DMS79 treated with DMSO at 0.1 percent for 48 hours (cell line): ENCODE measurements around the gene MED31.
A peak's percentile ranks its signal among the peaks of the same experiment; 100 is the strongest.
"Not testable (repeated sequence)": the region's sequence is repeated elsewhere in the genome, so short reads cannot be mapped to it uniquely, and the experiment has no call there.

ENCODE experiments used
- DNase-seq: peaks from one replicate; lab custom pipeline; 2025; lab: John Stamatoyannopoulos, UW

MED31 gene

GRCh38 chr17:6655732-6656361 is 4.4 kb upstream of the MED31 start:
- not testable (repeated sequence) for DNase-seq

- DNase-seq = peak; percentile 75
Observed at GRCh38 chr17:6654841-6655731, 3.7 kb upstream of the MED31 start.

DNA sequence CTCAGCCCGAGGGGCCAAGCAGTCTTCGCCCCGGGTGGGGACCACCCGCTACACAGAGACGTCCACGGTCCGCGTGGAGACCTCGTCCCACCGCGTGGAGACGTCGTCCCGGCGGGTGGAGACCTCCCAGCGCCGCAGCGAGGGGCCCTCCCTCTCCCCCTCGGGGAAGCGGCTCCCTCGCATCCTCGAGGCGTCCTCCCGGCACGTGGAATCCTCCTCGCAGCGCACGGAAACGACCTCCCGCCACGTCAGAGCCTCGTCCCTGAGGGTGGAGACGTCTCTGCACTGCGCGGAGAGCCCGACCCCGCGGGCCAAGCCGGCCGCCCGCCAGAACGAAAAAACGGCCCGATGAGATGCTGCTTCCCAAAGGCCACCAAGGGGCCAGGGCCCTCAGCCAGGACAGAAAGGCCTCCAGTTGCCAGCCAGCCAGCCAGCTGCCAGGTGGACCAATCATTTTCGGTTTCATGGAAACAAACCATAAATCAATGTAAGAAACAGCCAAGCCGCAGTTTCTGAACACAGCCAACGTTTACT is 581 bp upstream of the MED31 start:
- DNase-seq = peak; percentile 27

- DNase-seq = no peak
Observed at GRCh38 chr17:6648181-6648580, 3.2 kb downstream of the MED31 start.

GRCh38 chr17:6643451-6644125 is 7.8 kb downstream of the MED31 start:
- DNase-seq = no peak

DNA sequence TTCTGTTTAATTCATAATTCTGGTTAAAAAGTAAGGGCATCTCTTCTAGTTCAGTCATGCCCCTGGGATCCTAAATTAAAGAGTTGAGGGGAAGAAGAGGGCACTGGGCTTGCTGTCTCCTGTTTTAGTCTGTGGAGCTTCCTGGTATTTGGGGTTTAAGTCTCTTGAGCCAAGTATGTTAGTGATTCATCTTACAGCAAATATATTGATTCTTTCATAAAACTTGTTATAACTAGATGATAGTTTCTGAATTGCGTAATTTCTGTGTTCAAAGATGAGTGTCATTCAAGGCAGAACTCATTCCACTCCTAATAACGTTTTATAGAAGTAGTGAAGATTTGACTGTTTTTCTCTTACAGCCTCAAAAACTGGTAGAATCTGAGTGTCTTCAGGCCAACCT is 8.8 kb downstream of the MED31 start:
- no peak for DNase-seq

GRCh38 chr17:6641247-6641863 is 10.1 kb downstream of the MED31 start:
- peak; percentile 49 for DNase-seq

DNA sequence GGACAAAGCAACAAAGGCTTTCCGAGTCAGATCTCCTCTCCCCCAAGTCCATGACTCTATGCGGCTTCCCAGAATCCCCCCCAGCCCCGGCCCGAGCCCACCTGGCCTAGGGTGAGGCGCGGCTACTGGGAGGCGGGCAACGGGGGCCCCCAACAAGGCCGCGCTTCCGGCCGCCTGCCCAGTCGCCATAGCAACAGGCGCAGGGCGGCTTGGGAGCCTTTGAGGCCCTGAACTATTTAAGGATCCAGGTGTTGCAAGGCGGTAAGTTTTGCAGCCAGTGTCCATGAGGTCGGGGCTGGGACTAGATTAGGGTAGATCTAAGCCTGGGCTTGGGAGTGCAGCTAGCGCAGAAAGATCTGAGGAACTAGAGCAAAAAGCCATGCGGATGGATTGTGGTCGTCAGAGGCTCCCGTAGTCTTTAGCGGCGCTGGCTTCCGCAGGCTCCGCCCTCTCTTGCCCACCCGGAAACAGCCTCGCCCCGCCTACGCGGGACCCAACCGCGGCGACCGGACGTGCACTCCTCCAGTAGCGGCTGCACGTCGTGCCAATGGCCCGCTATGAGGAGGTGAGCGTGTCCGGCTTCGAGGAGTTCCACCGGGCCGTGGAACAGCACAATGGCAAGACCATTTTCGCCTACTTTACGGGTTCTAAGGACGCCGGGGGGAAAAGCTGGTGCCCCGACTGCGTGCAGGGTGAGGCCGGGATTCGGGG is 10.7 kb downstream of the MED31 start, which contains the start of the genes KIAA0753 and TXNDC17:
Gene KIAA0753, minus strand, starts transcription at position 176 of the 711 bp plus-strand sequence. CDS start 5,608 bp downstream, outside the sequence.
Gene TXNDC17, plus strand, starts transcription at position 525 of the 711 bp plus-strand sequence. Its CDS starts 23 bp downstream, at position 548.
- peak; percentile 91 for DNase-seq

GRCh38 chr17:6639586-6640535 is 11.5 kb downstream of the MED31 start:
- DNase-seq = no peak

DNA sequence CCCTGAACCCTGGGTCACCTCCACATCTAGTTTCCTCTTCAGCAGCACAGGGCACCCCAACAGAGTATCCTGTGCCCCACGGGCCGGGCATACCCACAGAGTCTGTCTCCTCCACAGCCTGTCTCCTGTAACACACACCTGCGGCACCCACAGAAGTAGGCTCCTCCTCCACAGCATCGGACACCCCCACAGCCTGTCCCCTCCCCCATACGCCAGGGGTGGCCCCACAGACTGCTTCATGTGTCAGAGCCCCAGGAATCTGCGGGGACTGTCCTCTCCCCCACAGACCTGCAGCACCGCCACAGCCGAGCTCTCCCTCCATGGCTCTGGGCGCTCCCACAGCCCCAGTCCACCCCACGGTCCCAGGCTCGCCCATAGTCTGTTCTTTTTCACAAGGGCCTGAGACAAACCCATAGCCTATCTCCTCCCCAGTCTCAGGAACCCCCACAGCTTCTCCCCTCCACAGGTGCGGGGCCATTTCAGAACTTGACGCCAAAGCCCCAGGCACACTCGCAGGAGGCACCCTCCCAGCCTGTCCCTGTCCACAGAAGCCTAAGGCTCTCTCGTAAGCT is 12.3 kb downstream of the MED31 start:
- no peak for DNase-seq

GRCh38 chr17:6638046-6638908 is 13.1 kb downstream of the MED31 start:
- no peak for DNase-seq

- DNase-seq = no peak
Observed at GRCh38 chr17:6637458-6637840, 14.0 kb downstream of the MED31 start.

DNA sequence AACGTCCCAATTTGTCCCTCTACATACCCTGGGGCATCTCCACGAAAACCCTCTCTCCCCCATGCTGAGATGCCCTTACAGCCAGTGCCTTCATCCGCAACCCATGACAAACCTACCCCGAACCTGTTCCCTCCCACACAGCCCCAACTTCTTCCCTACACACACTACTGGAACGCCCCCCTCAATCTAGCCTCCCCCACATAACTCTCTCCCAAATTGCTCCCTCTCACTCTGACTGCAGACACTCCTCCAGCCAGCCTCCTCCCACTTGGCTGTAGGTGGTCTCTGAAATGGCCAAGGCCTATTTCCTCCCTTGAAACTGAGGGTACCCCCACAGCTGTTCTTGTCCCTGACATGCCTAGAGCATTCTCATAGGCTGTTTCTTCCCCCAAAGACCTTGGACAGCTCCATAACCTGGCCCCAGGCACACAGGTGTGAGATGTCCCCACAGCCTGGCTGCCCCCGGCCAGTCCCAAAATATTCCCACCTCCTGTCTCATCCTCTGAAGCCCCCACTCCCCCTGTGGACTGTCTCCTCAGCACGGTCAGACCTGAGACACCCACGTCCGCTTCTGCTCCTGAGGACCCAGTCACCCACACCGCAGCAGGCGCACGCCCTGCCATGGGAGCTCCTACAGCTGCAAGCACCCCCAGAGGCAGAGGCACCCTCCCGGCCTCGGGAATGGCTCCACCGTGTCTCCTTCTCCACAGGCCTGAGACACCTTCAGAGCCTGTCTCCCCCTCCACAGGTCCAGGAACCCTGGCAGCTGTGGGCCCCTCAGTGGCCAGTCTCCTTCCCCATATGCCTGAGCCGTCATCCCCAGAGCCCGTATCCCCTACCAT is 14.6 kb downstream of the MED31 start:
- no peak for DNase-seq

DNA sequence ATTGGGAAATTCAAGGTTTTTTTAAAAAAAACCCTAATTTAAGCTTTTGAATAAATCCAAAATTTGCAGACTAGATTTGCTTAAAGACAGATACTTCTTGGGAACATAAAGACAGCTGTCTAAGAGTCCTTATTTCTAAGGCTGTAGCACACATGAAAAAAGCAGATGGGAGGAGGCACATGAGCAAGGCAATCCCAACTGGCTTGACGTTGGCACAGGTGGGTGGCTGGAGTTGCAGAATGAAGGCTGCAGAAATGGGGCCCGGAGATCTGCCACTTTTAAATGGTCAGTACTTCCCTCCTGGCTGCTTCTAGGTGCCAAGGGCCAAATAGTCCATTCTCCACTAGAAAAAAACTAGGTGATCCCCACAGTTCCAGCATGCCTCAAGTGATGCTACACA is 15.3 kb downstream of the MED31 start:
- DNase-seq = no peak

GRCh38 chr17:6633263-6633662 is 18.1 kb downstream of the MED31 start:
- DNase-seq = no peak

DNA sequence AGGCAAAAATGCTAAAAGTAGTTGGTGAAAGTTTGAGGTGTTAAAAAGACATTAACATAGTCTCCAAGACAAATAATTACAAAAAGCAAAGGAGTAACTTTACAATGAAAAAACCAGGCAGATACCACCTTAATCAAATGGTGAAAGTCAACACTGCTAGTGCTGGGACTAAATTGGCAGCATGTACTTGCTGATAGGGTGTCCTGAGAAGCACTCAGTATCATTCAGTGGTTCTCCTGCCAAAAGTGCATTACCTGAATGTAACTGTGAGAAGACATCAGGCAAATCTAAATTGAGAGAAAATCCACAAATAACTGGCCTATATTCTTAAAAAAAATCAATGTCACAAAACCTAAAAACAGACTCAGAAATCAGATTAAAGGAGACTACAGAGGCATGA is 18.9 kb downstream of the MED31 start:
- DNase-seq = no peak

DNA sequence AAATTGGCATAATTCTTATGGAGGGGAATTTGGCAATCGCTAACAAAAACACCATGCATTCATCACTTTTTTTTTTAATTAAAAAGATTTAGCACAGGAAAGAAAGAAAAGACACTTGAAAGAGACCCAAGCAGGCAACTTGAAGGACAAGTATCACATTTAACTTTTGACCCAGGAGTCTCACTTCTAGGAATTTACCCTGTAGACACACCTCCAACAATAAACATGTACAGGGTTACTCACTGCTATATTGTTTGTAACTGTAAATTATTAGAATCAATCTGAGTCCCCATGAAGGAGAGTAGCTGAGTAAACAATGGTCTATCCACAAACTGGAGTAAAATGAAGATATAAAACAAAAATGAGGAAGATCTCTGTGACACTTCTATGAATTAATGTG is 21.0 kb downstream of the MED31 start:
- DNase-seq = no peak

GRCh38 chr17:6627019-6627418 is 24.4 kb downstream of the MED31 start:
- no peak for DNase-seq
